Endometrium (tissue), 2 donors: ENCODE results near the gene SLC30A10.
"Not testable (repeated sequence)": the region's sequence is repeated elsewhere in the genome, so short reads cannot be mapped to it uniquely, and the experiment has no call there.

Source experiments
- FAIRE-seq: peaks from 2 replicates; lab custom pipeline; 2012; peaks lifted over from hg19 to GRCh38; lab: Jason Lieb, UNC
- donor health status: control.
- donor health status: control.

SLC30A10 gene

DNA sequence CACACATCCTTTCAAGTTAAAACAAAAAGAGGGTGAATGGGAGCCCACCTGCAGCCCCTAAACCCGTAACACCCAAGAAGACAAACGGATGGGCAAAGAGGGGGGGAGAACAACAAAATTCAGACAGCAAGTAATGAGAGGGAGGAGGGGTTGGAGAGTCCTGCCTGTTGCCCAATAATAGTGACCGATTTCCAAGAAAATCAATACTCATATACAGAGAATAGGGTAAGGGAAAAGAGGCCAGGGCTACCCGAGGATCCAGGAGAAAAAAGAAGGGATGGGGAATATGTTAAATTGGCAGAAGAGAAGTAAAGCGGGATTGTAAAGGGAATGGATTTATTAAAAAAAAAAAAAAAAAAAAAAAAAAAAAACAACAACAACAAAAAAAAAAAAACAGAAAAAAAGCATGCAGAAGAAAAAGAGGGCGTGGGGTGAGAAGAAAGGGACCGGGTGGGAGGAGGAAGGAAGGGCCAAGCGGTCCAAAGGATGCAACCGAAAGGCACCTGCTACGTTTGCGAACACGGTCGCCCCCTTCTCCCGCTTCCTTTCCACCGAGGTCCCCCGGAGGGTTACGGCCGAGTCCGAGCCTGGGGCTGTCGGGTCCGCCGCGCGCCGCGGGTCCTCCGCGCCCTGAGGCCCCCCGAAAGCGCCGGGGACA, 930 bp downstream of the SLC30A10 start:
- FAIRE-seq: no peak

- no peak for FAIRE-seq
Observed at GRCh38 chr1:219926363-219926998, 1.9 kb downstream of the SLC30A10 start.

DNA sequence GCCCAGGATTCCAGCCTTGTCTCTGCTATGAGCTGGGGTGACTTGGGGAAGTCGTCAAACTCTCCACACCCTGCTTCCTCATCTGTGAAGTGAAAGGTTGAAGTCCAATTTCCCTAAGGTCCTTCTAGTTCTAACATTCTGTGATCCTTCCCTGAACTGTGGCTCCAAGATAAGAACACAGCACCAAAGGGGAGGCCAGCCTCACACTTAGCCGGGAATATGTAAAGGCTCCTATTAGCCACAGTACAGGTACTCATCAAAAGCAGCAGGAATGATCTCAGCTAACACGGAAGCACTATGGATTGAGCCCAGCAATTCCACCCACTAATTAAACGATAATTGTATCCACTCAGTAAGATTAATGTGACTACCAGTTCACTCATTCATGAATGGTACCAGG, 4.0 kb downstream of the SLC30A10 start:
- no peak for FAIRE-seq

DNA sequence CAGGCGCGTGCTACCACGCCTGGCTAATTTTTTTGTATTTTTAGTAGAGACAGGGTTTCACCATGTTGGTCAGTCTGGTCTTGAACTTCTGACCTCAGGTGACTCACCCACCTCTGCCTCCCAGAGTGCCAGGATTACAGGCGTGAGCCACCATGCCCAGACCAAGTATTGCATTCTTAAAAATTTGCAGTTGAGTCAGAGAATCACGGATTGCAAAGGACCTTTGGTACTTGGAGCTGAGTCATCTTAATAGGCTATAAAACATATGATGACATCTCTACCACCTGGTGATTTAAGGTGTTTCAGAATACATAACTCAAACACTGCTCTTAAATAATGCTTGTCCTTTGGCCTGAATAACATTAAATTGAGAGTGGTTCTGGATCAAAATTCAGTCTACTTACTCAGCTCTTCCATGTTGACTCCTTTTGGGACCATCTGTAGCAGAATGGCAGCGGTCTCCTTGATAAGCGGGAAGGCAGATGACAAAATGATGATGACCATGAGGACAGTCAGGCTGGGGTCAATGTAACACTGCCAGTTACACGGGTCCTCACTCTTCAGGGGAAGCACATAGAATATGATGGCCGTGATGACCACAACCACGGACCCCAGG, 10.4 kb downstream of the SLC30A10 start:
- FAIRE-seq: no peak

GRCh38 chr1:219917281-219917680, 11.1 kb downstream of the SLC30A10 start:
- no peak for FAIRE-seq

DNA sequence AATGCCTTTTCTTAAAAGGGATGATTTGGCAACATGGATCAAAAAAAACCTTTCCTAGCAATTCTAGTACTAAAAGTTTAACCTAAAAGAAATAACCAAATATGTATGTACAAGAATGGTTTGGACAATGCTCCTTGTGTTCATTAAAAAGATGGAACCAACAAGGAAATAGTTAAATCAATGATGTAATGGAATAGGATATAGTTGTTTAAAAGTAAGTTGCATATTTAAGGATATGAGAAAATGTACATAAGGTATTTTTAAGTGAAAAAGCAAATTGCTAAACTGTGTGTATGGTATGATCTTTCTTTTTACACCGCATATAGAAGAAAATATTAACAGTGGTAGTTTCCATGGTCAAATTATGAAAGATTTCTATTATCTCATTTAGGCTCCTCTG, 12.1 kb downstream of the SLC30A10 start:
- no peak for FAIRE-seq

DNA sequence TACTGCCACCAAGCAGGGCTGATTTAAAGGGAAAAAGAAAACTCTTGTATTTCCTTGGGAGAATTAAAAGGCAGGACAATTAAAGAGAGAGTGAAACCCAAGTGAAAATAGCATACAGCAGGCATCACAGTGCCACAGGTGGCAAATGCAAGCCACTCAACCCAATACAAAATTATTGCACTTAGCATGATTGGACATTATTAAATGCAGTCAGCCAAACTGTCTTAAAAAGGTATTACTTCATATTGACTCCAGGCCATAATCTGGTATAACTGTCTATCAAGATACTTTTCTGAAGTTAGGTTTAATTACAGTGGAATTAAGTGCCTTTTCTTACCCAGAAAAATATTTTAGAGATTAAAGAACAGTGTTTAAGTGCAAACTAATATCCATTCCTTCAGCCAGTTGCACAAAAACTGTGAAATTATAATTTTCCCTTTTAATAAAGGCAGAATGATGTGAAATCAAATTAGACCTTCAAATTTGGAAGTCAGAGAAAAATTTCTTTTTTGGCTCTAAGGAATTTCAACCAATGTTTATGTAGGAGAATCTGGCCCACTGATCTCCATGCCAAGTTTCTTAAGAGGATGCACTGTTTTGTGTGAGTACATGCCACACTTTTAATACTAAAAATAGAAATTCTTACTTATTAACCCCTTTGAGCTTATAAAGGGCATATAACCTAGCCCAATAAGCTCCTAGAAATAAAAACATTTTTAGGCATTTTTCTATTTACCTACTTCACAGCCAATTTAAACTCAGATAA, 15.2 kb downstream of the SLC30A10 start:
- no peak for FAIRE-seq

DNA sequence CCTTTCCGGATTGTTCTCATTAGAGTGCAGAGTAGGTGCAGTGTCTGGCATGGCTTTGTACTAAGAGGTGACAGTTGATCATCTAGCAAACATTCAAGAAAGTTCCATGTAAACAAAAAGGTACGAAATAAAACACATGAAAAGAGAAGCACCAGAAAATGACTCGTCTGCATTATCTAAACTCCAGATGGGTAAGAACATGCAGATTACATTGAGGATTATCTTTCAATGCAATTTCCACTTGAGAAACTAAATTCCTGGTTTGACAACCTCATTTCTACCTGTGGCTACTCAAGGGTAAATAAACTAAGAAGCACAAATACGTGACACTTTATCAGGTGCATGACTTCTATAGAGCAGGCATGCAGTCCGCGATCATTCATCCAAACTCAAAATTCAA, 17.6 kb downstream of the SLC30A10 start:
- FAIRE-seq: no peak

GRCh38 chr1:219909476-219909875, 18.9 kb downstream of the SLC30A10 start:
- no peak for FAIRE-seq

- FAIRE-seq: no peak
Observed at GRCh38 chr1:219908170-219908569, 20.2 kb downstream of the SLC30A10 start.

GRCh38 chr1:219907772-219908070, 20.6 kb downstream of the SLC30A10 start:
- no peak for FAIRE-seq

- FAIRE-seq: no peak
Observed at GRCh38 chr1:219906924-219907771, 21.2 kb downstream of the SLC30A10 start.

DNA sequence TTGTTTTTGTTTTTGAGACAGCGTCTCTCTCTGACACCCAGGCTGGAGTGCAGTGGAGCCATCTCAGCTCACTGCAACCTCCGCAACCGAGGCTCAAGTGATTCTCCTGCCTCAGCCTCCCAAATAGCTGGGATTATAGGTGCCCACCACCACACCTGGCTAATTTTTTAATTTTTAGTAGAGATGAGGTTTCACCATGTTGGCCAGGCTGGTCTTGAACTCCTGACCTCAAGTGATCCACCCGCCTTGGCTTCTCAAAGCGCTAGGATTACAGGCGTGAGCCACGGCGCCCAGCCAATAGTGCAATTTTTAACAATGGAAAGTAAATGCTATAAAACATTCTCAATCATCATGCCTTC, 21.8 kb downstream of the SLC30A10 start:
- not testable (repeated sequence) for FAIRE-seq

DNA sequence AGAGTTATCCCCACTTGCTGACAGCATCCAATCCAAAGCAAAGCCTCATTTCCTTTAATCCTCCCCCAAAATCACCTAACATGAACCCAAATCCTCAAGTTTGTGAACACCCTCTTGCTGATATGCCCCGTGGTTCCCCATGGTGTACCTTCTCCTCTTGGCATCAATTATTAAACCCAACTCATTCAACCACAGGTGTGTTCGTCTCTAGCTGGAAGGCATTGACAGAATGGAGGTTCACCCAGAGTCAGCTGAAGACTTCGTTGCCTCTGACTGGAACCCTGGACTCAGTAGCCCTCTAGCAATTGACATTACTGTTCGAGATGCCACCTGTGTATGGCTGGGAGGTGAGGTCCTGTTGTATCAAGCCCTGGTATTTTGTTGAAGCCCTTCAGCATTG, 22.8 kb downstream of the SLC30A10 start:
- FAIRE-seq: no peak

DNA sequence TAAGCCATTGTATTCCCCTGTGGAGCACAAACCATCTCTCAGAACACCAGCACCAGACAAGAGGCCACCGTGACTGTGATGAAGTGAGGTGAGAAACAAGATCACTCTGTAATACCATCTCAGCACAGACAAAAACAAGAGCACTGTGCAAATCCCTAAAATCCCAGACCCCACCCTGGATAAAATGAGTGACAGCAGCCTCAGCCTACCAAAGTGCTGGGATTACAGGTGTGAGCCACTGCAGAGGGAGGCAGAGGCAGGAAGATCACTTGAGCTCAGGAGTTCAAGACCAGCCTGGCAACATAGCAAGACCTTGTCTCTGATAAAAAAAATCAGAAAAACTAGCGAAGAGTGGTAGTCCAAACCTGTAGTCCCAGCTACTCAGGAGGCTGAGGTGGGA, 23.4 kb downstream of the SLC30A10 start:
- FAIRE-seq: no peak

DNA sequence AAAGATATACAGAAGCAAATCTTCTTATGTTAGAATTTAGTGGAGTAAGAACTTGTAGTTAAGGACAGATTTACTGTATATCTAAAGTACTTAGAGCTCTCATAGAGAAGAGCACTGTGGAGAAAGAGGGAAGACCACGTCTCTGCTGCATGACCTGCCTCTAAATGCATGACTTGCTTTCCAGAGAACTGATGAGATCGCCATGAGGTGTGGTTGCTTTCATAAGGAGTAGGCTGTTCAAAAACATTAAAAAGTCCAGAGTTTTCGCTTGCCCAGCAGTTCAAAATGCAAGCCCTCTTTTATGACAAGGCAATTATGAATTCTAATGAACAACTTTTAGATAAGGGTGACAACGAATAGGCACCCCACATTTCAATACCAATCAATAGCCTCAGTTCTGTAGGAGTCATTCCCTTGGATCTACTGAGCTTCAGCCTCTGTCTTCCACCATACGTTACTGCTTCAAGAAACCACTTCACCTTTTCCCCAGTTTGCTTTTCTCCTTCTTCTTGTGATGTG, 24.9 kb downstream of the SLC30A10 start:
- no peak for FAIRE-seq

DNA sequence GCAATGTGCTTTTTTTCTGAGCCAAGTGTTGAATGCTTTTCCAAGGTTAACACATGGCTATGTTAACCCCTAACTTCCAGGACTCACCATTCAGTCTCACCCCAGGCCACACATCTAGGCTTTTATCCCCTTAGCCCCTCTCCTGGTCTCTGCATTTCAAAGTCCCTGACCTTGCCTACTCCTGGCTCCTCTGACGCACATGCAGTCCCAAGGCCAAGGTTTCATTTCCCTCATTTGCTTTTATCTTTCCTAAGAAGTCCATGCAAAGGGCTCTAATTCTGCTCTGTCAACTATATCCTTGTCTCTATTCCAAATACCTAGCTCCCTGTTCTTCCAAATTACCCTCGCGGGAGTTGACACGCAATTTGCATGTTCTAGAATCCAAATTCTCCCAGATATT, 25.4 kb downstream of the SLC30A10 start:
- no peak for FAIRE-seq

GRCh38 chr1:219900882-219901281, 27.5 kb downstream of the SLC30A10 start:
- FAIRE-seq: no peak

DNA sequence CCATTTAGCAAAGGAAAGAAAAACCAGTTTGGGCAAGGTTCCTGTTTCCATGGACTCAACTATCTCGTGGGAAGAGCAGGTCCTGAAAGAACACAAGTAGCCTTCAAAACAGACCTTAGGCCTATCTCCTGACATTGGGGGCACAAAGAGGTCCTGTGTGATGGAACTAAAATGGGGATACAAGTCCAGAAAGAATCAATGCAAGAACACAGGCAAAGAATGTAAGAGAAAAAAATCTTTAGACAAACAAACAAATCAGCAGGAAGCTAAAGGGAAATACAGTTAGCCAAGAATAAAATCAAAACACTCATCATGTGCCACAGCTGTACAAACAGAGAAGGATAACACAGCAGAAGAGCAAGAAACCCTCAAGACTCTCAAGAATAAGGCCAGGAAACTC, 28.2 kb downstream of the SLC30A10 start:
- FAIRE-seq: no peak

- no peak for FAIRE-seq
Observed at GRCh38 chr1:219898375-219898774, 30.0 kb downstream of the SLC30A10 start.

- no peak for FAIRE-seq
Observed at GRCh38 chr1:219897914-219898313, 30.4 kb downstream of the SLC30A10 start.

DNA sequence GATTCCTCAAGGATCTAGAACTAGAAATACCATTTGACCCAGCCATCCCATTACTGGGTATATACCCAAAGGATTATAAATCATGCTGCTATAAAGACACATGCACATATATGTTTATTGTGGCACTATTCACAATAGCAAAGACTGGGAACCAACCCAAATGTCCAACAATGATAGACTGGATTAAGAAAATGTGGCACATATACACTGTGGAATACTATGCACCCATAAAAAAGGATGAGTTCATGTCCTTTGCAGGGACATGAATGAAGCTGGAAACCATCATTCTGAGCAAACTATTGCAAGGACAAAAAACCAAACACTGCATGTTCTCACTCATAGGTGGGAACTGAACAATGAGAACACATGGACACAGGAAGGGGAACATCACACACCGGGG, 36.1 kb downstream of the SLC30A10 start:
- FAIRE-seq: not testable (repeated sequence)
